HL-60 (cell line): ENCODE results near the gene ASIC3.

ENCODE experiments used
- DNase-seq, 2 experiments: peaks; one replicate each; pipeline ENCODE4 v3.0.0-alpha.2; 2010 to 2020; ENCODE audit warnings: low read depth in 1 of 2, low spot score in 1 of 2
- H3K27ac ChIP-seq: fragments of 250-450 bp; sonication (Bioruptor Pico); replicated peaks from 2 replicates; pipeline ENCODE4 v1.5.1; 2020; ENCODE audit warnings: mild to moderate bottlenecking, moderate library complexity
- H3K27me3 ChIP-seq: fragments of 250-450 bp; sonication (Bioruptor Pico); 2 replicates; pipeline ENCODE4 v1.5.1; 2021; ENCODE audit warnings: mild to moderate bottlenecking, moderate library complexity; ENCODE audit not compliant: insufficient read depth, poor library complexity, severe bottlenecking
- H3K4me3 ChIP-seq: replicated peaks from 2 replicates; pipeline ENCODE4 v1.5.1; 2011; ENCODE audit warnings: mild to moderate bottlenecking, control low read depth, low read length; ENCODE audit not compliant: insufficient read depth
- CTCF ChIP-seq: IDR thresholded peaks from one replicate; pipeline ENCODE4 v1.5.1; 2011; ENCODE audit warnings: low read length, control low read depth, inconsistent platforms; ENCODE audit not compliant: insufficient read depth
- GABPA ChIP-seq: IDR thresholded peaks from 2 replicates; pipeline ENCODE4 v1.6.1; 2012; ENCODE audit warnings: low read depth
- POLR2AphosphoS5 ChIP-seq: IDR thresholded peaks from 2 replicates; pipeline ENCODE4 v1.6.1; 2012; ENCODE audit warnings: low read depth
- REST ChIP-seq: IDR thresholded peaks from 2 replicates; pipeline ENCODE4 v1.6.1; 2012; ENCODE audit warnings: low read depth; ENCODE audit not compliant: insufficient replicate concordance
- SPI1 ChIP-seq: IDR thresholded peaks from 2 replicates; pipeline ENCODE4 v1.6.1; 2012; ENCODE audit warnings: low read depth, mild to moderate bottlenecking, borderline replicate concordance

Gene ASIC3

GRCh38 chr7:151085329-151085690, 37.0 kb downstream of the ASIC3 start:
- Histone ChIP-seq H3K27ac (no peak overlapping the region), H3K27me3 (no peaks in the 10 kb centered on the region), H3K4me3 (no peak overlapping the region)
- no peak for DNase-seq
- TF ChIP-seq REST = no peak
- no peak for TF ChIP-seq POLR2AphosphoS5
- no peak for TF ChIP-seq GABPA
- no peak for TF ChIP-seq SPI1
- no peak for TF ChIP-seq CTCF

GRCh38 chr7:151085691-151086620, 37.6 kb downstream of the ASIC3 start, which contains the start of gene AGAP3:
Gene AGAP3 (plus strand): TSS chr7:151086475. CDS start chr7:151086742, 267 bp downstream.
- Histone ChIP-seq H3K4me3 (peak within 1 kb of the TSS; percentile 78), H3K27me3 (no peaks in the 10 kb centered on the region), H3K27ac (peak within 1 kb of the TSS; percentile 77)
- TF ChIP-seq CTCF (no peak), SPI1 (no peak), REST (no peak), POLR2AphosphoS5 (no peak), GABPA (no peak)
- DNase-seq = peak; percentile 71 to 73

GRCh38 chr7:151086802-151087244, 38.5 kb downstream of the ASIC3 start:
- peak overlapping the region; percentile 78 for H3K4me3 ChIP-seq
- peak in 1 of 2 experiments; percentile 22 for DNase-seq
- peak overlapping the region; percentile 77 for H3K27ac ChIP-seq
- TF ChIP-seq POLR2AphosphoS5 (no peak), GABPA (no peak), SPI1 (no peak), REST (no peak), CTCF (no peak)
- H3K27me3 ChIP-seq = no peaks in the 10 kb centered on the region
